H1 (cell line): Measurements from ENCODE around the gene LHPP. TPM values are rescaled to one million over a fixed set of nuclear protein-coding genes. Genes with fewer than 3 reads are reported as not detected.

Experiments used
- CTCF ChIA-PET: fragments of 300-600 bp; sonication (Branson Sonifier 250); formaldehyde crosslinking; loops from one replicate; lab custom pipeline; 2021; ENCODE audit not compliant: partially characterized antibody; lab: Charles Lee
- POLR2A ChIA-PET: fragments of 300-600 bp; sonication (Branson Sonifier 250); formaldehyde crosslinking; loops from one replicate; lab custom pipeline; 2021; ENCODE audit warnings: inconsistent platforms; ENCODE audit not compliant: partially characterized antibody; lab: Charles Lee
- DNase-seq, 2 experiments: peaks; one replicate each; pipeline versions ENCODE4 v3.0.0 to v3.0.0-alpha.2; 2010 to 2022; ENCODE audit warnings: low spot score in 2 of 2, low read depth in 1 of 2, mixed read lengths in 1 of 2
- FAIRE-seq: peaks from 2 replicates; lab custom pipeline; 2011; peaks lifted over from hg19 to GRCh38; lab: Jason Lieb, UNC
- H2AFZ ChIP-seq: 2 replicates; pipeline ENCODE4 v1.8.1; 2012; ENCODE audit warnings: low read length, inconsistent platforms
- H2AK5ac ChIP-seq: 2 replicates; pipeline ENCODE4 v1.6.1; 2013; ENCODE audit warnings: low read depth, low read length
- H2BK120ac ChIP-seq: replicated peaks from 2 replicates; pipeline ENCODE3; 2013; ENCODE audit warnings: low read depth, low read length, inconsistent platforms
- H2BK12ac ChIP-seq: 2 replicates; pipeline ENCODE4 v1.6.1; 2013; ENCODE audit warnings: low read depth, low read length
- H2BK15ac ChIP-seq: 2 replicates; pipeline ENCODE4 v1.6.1; 2013; ENCODE audit warnings: low read length
- H2BK20ac ChIP-seq: 2 replicates; pipeline ENCODE4 v1.6.1; 2013; ENCODE audit warnings: low read length
- H2BK5ac ChIP-seq: 2 replicates; pipeline ENCODE4 v1.6.1; 2013; ENCODE audit warnings: low read depth, low read length
- H3K14ac ChIP-seq: 2 replicates; pipeline ENCODE4 v1.6.1; 2013; ENCODE audit warnings: inconsistent platforms; ENCODE audit not compliant: insufficient read length
- H3K18ac ChIP-seq: 2 replicates; pipeline ENCODE4 v1.6.1; 2013; ENCODE audit warnings: low read length; ENCODE audit errors: extremely low read depth
- H3K23ac ChIP-seq: 2 replicates; pipeline ENCODE4 v1.6.1; 2013; ENCODE audit warnings: inconsistent platforms; ENCODE audit not compliant: insufficient read length
- H3K23me2 ChIP-seq: 2 replicates; pipeline ENCODE4 v1.6.1; 2013; ENCODE audit warnings: low read depth, low read length
- H3K27ac ChIP-seq: 2 replicates; pipeline ENCODE4 v1.6.1; 2011; ENCODE audit warnings: low read depth, low read length, inconsistent platforms
- H3K27me3 ChIP-seq, 4 experiments: replicated peaks in 1 of 4; 1 replicate in 1 of 4; 2 replicates in 3 of 4; pipeline versions ENCODE4 v1.6.1 to v1.8.1; 2011 to 2013; ENCODE audit warnings: low read length in 3 of 4, mild to moderate bottlenecking in 3 of 4, inconsistent platforms in 2 of 4, mixed read lengths in 2 of 4, moderate library complexity in 1 of 4; ENCODE audit not compliant: control insufficient read depth in 3 of 4, insufficient read depth in 3 of 4; ENCODE audit errors: extremely low read depth in 1 of 4
- H3K36me3 ChIP-seq, 4 experiments: 2 replicates each; pipeline versions ENCODE4 v1.6.1 to v1.8.1; 2011 to 2013; ENCODE audit warnings: mild to moderate bottlenecking in 4 of 4, low read length in 3 of 4, moderate library complexity in 2 of 4, control low read depth in 1 of 4, inconsistent platforms in 1 of 4; ENCODE audit not compliant: insufficient read depth in 4 of 4, control insufficient read depth in 2 of 4
- H3K4ac ChIP-seq: replicated peaks from 2 replicates; pipeline ENCODE3; 2013; ENCODE audit warnings: low read length, low read depth, mixed read lengths, inconsistent platforms; ENCODE audit not compliant: insufficient read length
- H3K4me1 ChIP-seq, 4 experiments: replicated peaks in 1 of 4; 1 replicate in 1 of 4; 2 replicates in 3 of 4; pipeline versions ENCODE4 v1.6.1 to v1.8.1; 2011 to 2013; ENCODE audit warnings: low read length in 3 of 4, inconsistent platforms in 2 of 4, mixed read lengths in 1 of 4; ENCODE audit not compliant: insufficient read depth in 4 of 4, control insufficient read depth in 3 of 4
- H3K4me2 ChIP-seq, 2 experiments: 2 replicates each; pipeline versions ENCODE4 v1.6.1 to v1.8.1; 2011 to 2013; ENCODE audit warnings: low read depth in 2 of 2, low read length in 2 of 2, control low read depth in 1 of 2, inconsistent platforms in 1 of 2, mild to moderate bottlenecking in 1 of 2; ENCODE audit not compliant: insufficient read depth in 1 of 2
- H3K4me3 ChIP-seq, 4 experiments: fragments of 200-600, 300-600 bp in 1 of 4; sonication (generic), shearing (Covaris generic), sonication (Bioruptor Twin) in 1 of 4; 2 replicates each; pipeline versions ENCODE4 v1.5.1 to v1.8.1; 2011 to 2016; ENCODE audit warnings: low read length in 4 of 4, low read depth in 3 of 4, control low read depth in 2 of 4, inconsistent platforms in 2 of 4, mild to moderate bottlenecking in 2 of 4, mixed read lengths in 1 of 4, moderate library complexity in 1 of 4; ENCODE audit not compliant: insufficient read depth in 2 of 4; ENCODE audit errors: extremely low read depth in 1 of 4
- H3K56ac ChIP-seq: replicated peaks from 2 replicates; pipeline ENCODE3; 2013; ENCODE audit warnings: low read depth, mild to moderate bottlenecking, mixed read lengths, low read length, inconsistent platforms; ENCODE audit not compliant: insufficient read length
- H3K79me1 ChIP-seq: 2 replicates; pipeline ENCODE4 v1.6.1; 2013; ENCODE audit warnings: low read depth, low read length, control low read depth
- H3K79me2 ChIP-seq, 2 experiments: 2 replicates each; pipeline versions ENCODE4 v1.6.1 to v1.8.1; 2012 to 2013; ENCODE audit warnings: low read length in 2 of 2, mild to moderate bottlenecking in 2 of 2, inconsistent platforms in 1 of 2; ENCODE audit not compliant: insufficient read depth in 2 of 2, control insufficient read depth in 1 of 2
- H3K9ac ChIP-seq, 4 experiments: replicated peaks in 1 of 4; 1 replicate in 1 of 4; 2 replicates in 3 of 4; pipeline versions ENCODE4 v1.6.1 to v1.8.1; 2011 to 2013; ENCODE audit warnings: low read depth in 3 of 4, low read length in 3 of 4, control low read depth in 2 of 4, mild to moderate bottlenecking in 2 of 4, moderate library complexity in 2 of 4, inconsistent platforms in 1 of 4; ENCODE audit errors: extremely low read depth in 1 of 4
- H3K9me3 ChIP-seq, 2 experiments: 2 replicates each; pipeline versions ENCODE4 v1.6.1 to v1.8.1; 2012 to 2013; ENCODE audit warnings: mild to moderate bottlenecking in 2 of 2, moderate library complexity in 2 of 2, control low read depth in 1 of 2, inconsistent platforms in 1 of 2, low read depth in 1 of 2, low read length in 1 of 2, mixed read lengths in 1 of 2; ENCODE audit not compliant: insufficient read depth in 2 of 2
- H4K20me1 ChIP-seq, 2 experiments: replicated peaks in 1 of 2; 2 replicates each; pipeline versions ENCODE3 to v1.8.1; 2011 to 2013; ENCODE audit warnings: inconsistent platforms in 2 of 2, low read length in 2 of 2, mild to moderate bottlenecking in 1 of 2; ENCODE audit not compliant: insufficient read depth in 2 of 2, control insufficient read depth in 1 of 2
- H4K5ac ChIP-seq: 2 replicates; pipeline ENCODE4 v1.6.1; 2013; ENCODE audit warnings: low read length, low read depth, mixed read lengths, inconsistent platforms; ENCODE audit not compliant: insufficient read length
- H4K8ac ChIP-seq: 2 replicates; pipeline ENCODE4 v1.8.0; 2013; ENCODE audit warnings: mild to moderate bottlenecking, moderate library complexity, low read length, inconsistent platforms; ENCODE audit not compliant: insufficient read depth; ENCODE audit errors: extremely low read depth
- H4K91ac ChIP-seq: replicated peaks from 2 replicates; pipeline ENCODE3; 2013; ENCODE audit warnings: low read length, mixed read lengths, inconsistent platforms; ENCODE audit not compliant: insufficient read length
- ASH2L ChIP-seq: fragments of 200-600, 300-600 bp; sonication (generic); IDR thresholded peaks from one replicate; pipeline ENCODE4 v1.7.1; 2017; ENCODE audit warnings: low read length
- JUN ChIP-seq: IDR thresholded peaks from 2 replicates; pipeline ENCODE4 v1.6.1; 2011; ENCODE audit warnings: low read depth, mild to moderate bottlenecking, improper control_type of control experiment, low read length
- KDM1A ChIP-seq: fragments of 200-600, 300-600 bp; sonication (generic); IDR thresholded peaks from 2 replicates; pipeline ENCODE4 v1.7.1; 2016; ENCODE audit warnings: mild to moderate bottlenecking, low read length, borderline replicate concordance
- PHF8 ChIP-seq: fragments of 200-600 bp; sonication (generic); conservative IDR thresholded peaks from 2 replicates; pipeline ENCODE4 v1.7.1; 2012; ENCODE audit warnings: low read depth, mild to moderate bottlenecking, inconsistent platforms, low read length, moderate library complexity
- POLR2AphosphoS5 ChIP-seq: IDR thresholded peaks from 2 replicates; pipeline ENCODE4 v1.6.1; 2011; ENCODE audit warnings: low read depth, low read length
- RBBP5 ChIP-seq: IDR thresholded peaks from 2 replicates; pipeline ENCODE4 v1.7.1; 2012; ENCODE audit warnings: low read depth, mild to moderate bottlenecking, inconsistent platforms, low read length, moderate library complexity, borderline replicate concordance
- RXRA ChIP-seq: IDR thresholded peaks from 2 replicates; pipeline ENCODE4 v1.6.1; 2011; ENCODE audit warnings: low read depth, mild to moderate bottlenecking, low read length, moderate library complexity; ENCODE audit not compliant: insufficient read depth
- SIN3A ChIP-seq, 2 experiments: IDR thresholded peaks in 1 of 2; conservative IDR thresholded peaks in 1 of 2; 2 replicates each; pipeline ENCODE4 v1.6.1; 2011 to 2012; ENCODE audit warnings: low read length in 2 of 2, improper control_type of control experiment in 1 of 2, low read depth in 1 of 2, mild to moderate bottlenecking in 1 of 2
- SP1 ChIP-seq: IDR thresholded peaks from 2 replicates; pipeline ENCODE4 v1.6.1; 2011; ENCODE audit warnings: low read depth, low read length
- TEAD4 ChIP-seq: IDR thresholded peaks from 2 replicates; pipeline ENCODE4 v1.6.1; 2012; ENCODE audit warnings: low read depth, low read length, inconsistent platforms, mixed read lengths
- WGBS, 2 experiments: shearing (Covaris generic) in 1 of 2; methylation state at CpG; one replicate each; pipeline versions ENCODE4 v1.1.6 to v1.1.7; 2013 to 2015; ENCODE audit warnings: low lambda C conversion rate in 2 of 2, mixed read lengths in 2 of 2, inconsistent platforms in 1 of 2, low coverage in 1 of 2, missing lambda C conversion rate in 1 of 2; ENCODE audit not compliant: insufficient replicate concordance in 2 of 2, insufficient coverage in 1 of 2, insufficient read length in 1 of 2; ENCODE audit errors: extremely low coverage in 1 of 2, missing lambda C conversion rate in 1 of 2; 5-methylcytosine and 5-hydroxymethylcytosine counted together
- polyA plus RNA-seq, 7 experiments: library from polyadenylated mRNA; depleted of rRNA in 3 of 7; stranded (reverse) in 5 of 7; unstranded in 2 of 7; fragments of >200 nt in 5 of 7; fragments of 200-250 nt in 2 of 7; gene quantifications; 1 replicate in 5 of 7; 2 replicates in 1 of 7; 4 replicates in 1 of 7; pipeline versions ENCODE4 v1.2.1 to v1.2.3, GENCODE V29; 2011 to 2013; ENCODE audit warnings: missing spikeins in 2 of 7, mixed read lengths in 2 of 7
- total RNA-seq: library from RNA; stranded (reverse); fragmentation: NEBNext Ultra II Directional; extraction: Animal tissue kit (Norgen Biotek cat#: 25700); gene quantifications from 2 replicates; pipeline ENCODE4 v1.2.1, GENCODE V29; 2021
- TF ChIP-seq, protein P1 (sequence below): IDR thresholded peaks from 2 replicates; pipeline ENCODE4 v1.6.1; 2011; ENCODE audit warnings: low read depth, mild to moderate bottlenecking, low read length; ENCODE audit not compliant: insufficient read depth
- TF ChIP-seq, protein P2 (sequence below): IDR thresholded peaks from 2 replicates; pipeline ENCODE4 v1.6.1; 2011; ENCODE audit warnings: low read length, improper control_type of control experiment
- TF ChIP-seq, protein P3 (sequence below): IDR thresholded peaks from 2 replicates; pipeline ENCODE4 v1.6.1; 2012; ENCODE audit warnings: inconsistent platforms

The LHPP gene
- total and polyA plus RNA-seq, 2 of the 8 experiments (the other 6 are each of a cell fraction or from before 2014, with no cell fraction given): 26.0 to 45.0 TPM

DNA sequence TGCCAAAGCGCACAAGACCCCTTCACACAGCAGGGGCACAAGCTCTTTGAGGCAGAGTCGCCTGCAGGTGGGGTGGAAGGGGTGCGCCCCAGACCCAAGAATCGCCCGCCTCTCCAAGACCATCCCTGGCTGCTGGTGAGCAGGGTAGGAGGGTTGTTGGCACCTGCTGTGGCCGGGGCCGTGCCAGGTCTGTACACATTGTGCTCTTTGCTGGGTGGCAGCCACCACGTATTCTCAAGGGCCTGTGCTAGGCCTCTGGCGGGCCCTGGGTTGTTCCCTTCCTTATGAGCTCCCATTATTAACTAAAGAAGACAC is 84.4 kb downstream of the LHPP start:
- H3K23ac ChIP-seq: no peak overlapping the region
- H3K9me3 ChIP-seq: no peaks in the 10 kb centered on the region
- ChIA-PET POLR2A (interaction anchor here (0.6 to 1.8 kb wide), 2 partner anchors 8 to 18 kb away, joined by 4 to 7 read pairs; no protein-coding TSS in a partner anchor), CTCF (interaction anchor here (1.6 to 38.0 kb wide), 4 partner anchors 8 to 200 kb away, joined by 6 to 681 read pairs (median 346); no protein-coding TSS in a partner anchor)
- H4K91ac ChIP-seq: no peak overlapping the region
- no peak overlapping the region for H2BK5ac ChIP-seq
- H3K79me1 ChIP-seq: no peaks in the 10 kb centered on the region
- H3K79me2 ChIP-seq: no peaks in the 10 kb centered on the region
- H3K27ac ChIP-seq: no peak overlapping the region
- no peak overlapping the region for H2AFZ ChIP-seq
- H2AK5ac ChIP-seq: no peak overlapping the region
- H3K36me3 ChIP-seq: no peaks in the 10 kb centered on the region
- H2BK12ac ChIP-seq: no peak overlapping the region
- no peak overlapping the region for H2BK20ac ChIP-seq
- DNase-seq: no peak
- H2BK15ac ChIP-seq: no peak overlapping the region
- H4K20me1 ChIP-seq: no peaks in the 10 kb centered on the region
- no peaks in the 10 kb centered on the region for H3K23me2 ChIP-seq
- H4K5ac ChIP-seq: no peak overlapping the region
- H3K4me1 ChIP-seq: peaks cover 0 to 2% (median 0%) of the 10 kb centered on the region in 4 experiments; a peak in 2 of 7 replicates
- no peak overlapping the region for H2BK120ac ChIP-seq
- WGBS, 2 experiments: 86% methylated on average over 8 of the region's 9 CpGs; no CpG with 5 or more reads in 1 of the 2 experiments
- H3K4me2 ChIP-seq: no peak overlapping the region
- H4K8ac ChIP-seq: 0 out of 2 replicates have a peak overlapping the region, but pooled peaks have one; percentile 11
- no peak overlapping the region for H3K56ac ChIP-seq
- no peak overlapping the region for H3K9ac ChIP-seq
- FAIRE-seq: no peak
- H3K18ac ChIP-seq: no peak overlapping the region
- no peak overlapping the region for H3K4ac ChIP-seq
- no peak overlapping the region for H3K4me3 ChIP-seq
- H3K14ac ChIP-seq: no peak overlapping the region
- H3K27me3 ChIP-seq: no peaks in the 10 kb centered on the region
- TF ChIP-seq JUN: no peak
- TF ChIP-seq, protein P1, sequence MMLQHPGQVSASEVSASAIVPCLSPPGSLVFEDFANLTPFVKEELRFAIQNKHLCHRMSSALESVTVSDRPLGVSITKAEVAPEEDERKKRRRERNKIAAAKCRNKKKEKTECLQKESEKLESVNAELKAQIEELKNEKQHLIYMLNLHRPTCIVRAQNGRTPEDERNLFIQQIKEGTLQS: no peak
- TF ChIP-seq SIN3A (conservative IDR thresholded peaks at IDR 0.05 in 1 of 2, IDR thresholded peaks at IDR 0.05 in 1 of 2; ENCODE audit: low read depth in 1 of 2, low read length in 2 of 2): no peak
- no peak for TF ChIP-seq RXRA
- TF ChIP-seq TEAD4: no peak
- TF ChIP-seq, protein P2, sequence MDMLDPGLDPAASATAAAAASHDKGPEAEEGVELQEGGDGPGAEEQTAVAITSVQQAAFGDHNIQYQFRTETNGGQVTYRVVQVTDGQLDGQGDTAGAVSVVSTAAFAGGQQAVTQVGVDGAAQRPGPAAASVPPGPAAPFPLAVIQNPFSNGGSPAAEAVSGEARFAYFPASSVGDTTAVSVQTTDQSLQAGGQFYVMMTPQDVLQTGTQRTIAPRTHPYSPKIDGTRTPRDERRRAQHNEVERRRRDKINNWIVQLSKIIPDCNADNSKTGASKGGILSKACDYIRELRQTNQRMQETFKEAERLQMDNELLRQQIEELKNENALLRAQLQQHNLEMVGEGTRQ: no peak
- TF ChIP-seq, protein P3, sequence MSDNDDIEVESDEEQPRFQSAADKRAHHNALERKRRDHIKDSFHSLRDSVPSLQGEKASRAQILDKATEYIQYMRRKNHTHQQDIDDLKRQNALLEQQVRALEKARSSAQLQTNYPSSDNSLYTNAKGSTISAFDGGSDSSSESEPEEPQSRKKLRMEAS: no peak
- TF ChIP-seq PHF8: no peak
- TF ChIP-seq SP1: no peak
- TF ChIP-seq POLR2AphosphoS5: no peak
- TF ChIP-seq KDM1A: no peak
- no peak for TF ChIP-seq RBBP5
- no peak for TF ChIP-seq ASH2L
